ENCODE data around the gene FBXO28.

Gene FBXO28

DNA sequence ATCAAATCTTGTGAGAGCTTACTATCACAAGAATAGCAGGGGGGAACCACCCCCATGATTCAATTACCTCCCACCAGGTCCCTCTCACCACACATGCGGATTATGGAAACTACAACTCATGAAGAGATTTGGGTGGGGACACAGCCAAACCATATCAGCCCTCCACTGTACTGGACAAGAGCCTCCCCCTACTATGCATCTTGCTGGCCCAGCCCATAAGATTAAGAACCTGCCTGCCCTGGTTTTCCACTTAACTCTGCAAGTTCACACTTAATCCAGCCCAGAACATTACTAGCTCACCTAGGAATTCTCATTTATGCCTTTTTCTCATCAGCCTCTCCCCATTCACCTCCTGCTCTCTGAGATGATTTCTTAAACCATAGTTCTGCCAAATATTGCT, 18.0 kb upstream of the FBXO28 start:
- DNase-seq (ENCODE audit: low read depth), result no peak

- DNase-seq (ENCODE audit: low read depth), result no peak
Measured at GRCh38 chr1:224096773-224097172, 17.1 kb upstream of the FBXO28 start.

DNA sequence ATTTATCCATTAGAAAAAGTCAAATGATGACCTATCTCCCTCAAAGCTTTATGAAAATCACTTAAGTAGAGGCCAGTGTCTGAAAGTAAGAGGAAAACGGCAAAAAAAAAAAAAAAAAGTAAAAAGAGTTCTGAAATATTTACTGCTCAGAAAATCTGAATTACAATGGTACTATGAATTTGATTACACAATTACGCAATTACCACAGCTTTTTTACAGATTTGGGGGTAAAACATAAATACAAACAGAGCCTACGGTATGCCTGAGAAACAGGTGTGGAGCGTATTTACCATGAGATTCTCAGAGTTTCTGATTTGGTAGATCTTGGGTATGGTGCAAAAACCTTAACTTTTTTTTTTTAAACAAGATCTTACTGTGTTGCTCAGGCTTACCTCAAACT, 15.9 kb upstream of the FBXO28 start:
- no peak for DNase-seq (ENCODE audit: low read depth)

- peak; percentile 36 for DNase-seq (ENCODE audit: low read depth)
Measured at GRCh38 chr1:224106568-224107281, 7.2 kb upstream of the FBXO28 start.

- no peak for DNase-seq (ENCODE audit: low read depth)
Measured at GRCh38 chr1:224107282-224107625, 6.7 kb upstream of the FBXO28 start.

DNA sequence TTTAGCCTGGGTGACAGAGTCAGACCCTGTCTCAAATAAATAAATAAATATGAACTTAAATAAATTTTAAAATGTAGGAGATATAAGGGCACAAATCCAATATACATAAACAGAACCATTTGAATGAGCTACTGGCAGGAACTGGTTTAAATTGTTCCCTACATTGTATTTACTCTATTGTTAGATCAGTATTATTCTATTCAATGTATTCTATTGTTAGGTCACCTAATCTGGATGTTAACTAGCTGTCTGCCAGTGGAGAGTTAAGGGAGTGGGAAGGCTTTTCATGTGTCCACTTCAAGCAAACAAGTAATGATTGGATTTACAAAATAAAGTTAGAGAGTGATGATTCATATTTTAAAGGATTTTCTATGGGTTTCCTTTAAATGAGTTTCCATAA, 4.9 kb upstream of the FBXO28 start:
- no peak for DNase-seq (ENCODE audit: low read depth)

- DNase-seq (ENCODE audit: low read depth), result no peak
Measured at GRCh38 chr1:224109981-224110380, 3.9 kb upstream of the FBXO28 start.

GRCh38 chr1:224113005-224113404, 906 bp upstream of the FBXO28 start:
- DNase-seq (ENCODE audit: low read depth), result no peak

DNA sequence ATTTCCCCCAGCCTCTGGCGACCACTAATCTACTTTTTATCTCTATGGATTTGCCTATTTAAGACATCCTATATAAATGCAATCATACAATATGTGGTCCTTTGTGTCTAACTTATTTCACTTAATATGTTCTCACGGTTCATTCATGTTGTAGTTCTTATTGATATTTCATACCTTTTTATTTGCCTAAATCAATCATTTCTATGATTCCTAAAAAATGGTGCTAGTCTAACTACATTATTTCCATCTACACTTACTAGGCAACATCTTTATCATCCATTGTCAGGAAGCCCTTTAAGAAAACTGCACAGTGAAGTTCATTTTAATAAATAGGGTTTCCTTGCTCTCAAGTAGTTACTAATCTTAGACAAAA, 380 bp upstream of the FBXO28 start:
- DNase-seq (ENCODE audit: low read depth), result no peak

- DNase-seq (ENCODE audit: low read depth), result no peak
Measured at GRCh38 chr1:224114787-224115175, 870 bp downstream of the FBXO28 start.

DNA sequence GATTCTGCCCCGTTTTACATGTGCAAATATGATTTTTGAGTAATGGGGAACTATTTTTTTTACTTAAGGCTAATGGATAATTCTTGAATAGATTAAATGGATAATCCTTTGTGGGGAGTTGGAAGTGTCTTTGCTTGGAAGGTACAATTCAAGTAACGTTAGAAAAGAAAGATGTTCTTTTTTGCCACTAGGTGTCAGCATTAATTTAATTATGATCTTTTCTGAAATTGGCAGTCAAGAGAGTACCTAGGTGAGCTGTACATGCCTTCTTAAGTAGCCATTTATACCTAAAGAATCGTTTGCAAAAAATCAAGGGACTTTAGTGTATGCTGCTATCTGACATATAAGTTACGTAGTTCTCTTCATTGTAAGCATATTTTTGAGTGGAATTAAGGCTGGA, 2.2 kb downstream of the FBXO28 start:
- DNase-seq (ENCODE audit: low read depth), result peak; percentile 33

DNA sequence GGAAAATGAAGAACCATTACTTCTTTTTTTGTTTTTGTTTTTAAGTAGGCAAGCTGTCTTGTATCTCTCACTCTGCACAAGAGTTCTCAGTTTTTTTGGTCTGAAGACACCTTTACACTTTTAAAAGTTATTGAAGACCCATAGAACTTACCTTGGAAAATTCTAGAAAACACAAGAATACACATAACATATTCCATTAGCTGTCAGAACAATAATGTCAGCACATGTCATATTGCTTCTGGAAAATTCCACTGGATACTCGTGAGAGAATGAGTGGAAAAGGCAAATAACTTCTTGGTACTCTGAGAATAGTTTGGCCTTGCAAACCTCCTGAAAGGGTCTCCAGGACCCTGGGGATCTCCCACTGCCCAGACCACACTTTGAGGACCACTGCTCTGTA, 4.8 kb downstream of the FBXO28 start:
- no peak for DNase-seq (ENCODE audit: low read depth)

DNA sequence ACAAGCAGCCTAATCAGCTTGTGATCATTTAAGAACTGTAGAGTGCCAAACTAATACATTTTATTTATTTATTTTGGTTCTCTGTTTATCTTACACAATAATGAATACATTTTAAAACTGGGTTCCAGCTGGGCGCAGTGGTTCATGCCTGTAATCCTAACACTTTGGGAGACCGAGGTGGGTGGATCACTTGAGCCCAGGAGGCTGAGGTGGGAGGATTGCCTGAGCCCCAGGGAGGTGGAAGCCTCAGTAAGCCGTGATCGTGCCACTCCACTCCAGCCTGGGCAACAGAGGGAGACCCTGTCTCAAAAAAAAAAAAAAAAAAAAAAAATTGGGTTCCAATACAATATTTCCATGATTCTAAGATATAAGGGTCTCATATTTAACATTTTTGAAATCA, 9.2 kb downstream of the FBXO28 start:
- no peak for DNase-seq (ENCODE audit: low read depth)

DNA sequence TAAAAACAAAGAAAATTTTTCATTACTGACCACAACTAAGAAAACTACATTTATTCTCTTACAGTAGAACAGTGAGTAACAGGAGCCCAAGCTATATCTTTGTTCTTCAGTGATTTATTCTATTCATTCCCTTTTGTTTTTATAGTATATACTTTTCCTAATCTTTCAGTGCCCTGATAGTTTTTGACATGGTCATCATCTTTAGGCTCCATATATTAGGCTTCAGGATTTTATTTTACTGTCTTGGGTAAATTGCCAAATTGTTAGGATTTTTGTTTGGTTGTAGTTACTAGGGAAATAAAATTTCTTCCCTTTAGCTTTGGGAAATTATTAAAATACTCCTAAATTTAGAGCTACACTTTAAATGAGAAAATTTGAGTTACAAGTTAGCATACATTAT, 10.3 kb downstream of the FBXO28 start:
- DNase-seq (ENCODE audit: low read depth), result no peak

- peak; percentile 32 for DNase-seq (ENCODE audit: low read depth)
Measured at GRCh38 chr1:224127925-224128819, 14.3 kb downstream of the FBXO28 start.

DNA sequence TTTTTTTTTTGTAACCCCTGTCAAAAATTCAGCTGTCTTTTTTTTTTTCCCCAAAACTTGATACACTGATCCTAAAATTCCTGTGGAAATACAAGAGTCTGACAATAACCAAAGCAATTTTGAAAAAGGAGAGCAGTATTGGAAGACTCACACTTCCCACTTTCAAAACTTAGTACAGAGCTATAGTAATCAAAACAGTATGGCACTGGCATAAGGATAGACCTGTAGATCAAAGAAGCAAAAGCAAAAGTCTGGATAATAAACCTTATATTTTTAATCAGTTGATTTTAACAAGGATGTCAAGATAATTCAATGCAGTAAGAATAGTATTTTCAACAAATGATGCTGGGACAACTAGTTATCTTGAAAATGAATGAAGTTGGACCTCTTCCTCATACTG, 17.3 kb downstream of the FBXO28 start:
- no peak for DNase-seq (ENCODE audit: low read depth)

GRCh38 chr1:224132901-224133300, 19.0 kb downstream of the FBXO28 start:
- DNase-seq (ENCODE audit: low read depth), result no peak

GRCh38 chr1:224133741-224134299, 19.9 kb downstream of the FBXO28 start:
- no peak for DNase-seq (ENCODE audit: low read depth)

DNA sequence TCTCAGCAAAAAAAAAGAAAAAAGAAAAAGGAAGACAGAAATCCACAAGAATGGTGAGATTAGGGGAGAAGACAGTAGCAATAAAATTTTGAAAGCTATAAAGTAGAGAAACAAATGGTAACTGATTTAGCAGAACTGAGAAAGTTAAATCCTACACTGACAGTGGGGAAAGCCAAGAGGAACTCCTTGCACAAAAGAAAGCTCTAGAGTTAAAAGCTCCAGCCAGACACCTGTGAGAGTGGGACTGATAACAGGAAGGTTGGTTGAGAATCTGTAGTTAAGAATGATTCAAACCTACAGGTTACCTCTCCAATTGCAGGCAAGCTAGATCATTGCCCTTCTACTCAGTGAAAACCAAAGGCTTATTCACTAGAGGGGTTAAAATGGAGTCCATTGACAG, 23.6 kb downstream of the FBXO28 start:
- no peak for DNase-seq (ENCODE audit: low read depth)

- DNase-seq (ENCODE audit: low read depth), result no peak
Measured at GRCh38 chr1:224138198-224138597, 24.3 kb downstream of the FBXO28 start.

- no peak for DNase-seq (ENCODE audit: low read depth)
Measured at GRCh38 chr1:224141693-224142092, 27.8 kb downstream of the FBXO28 start.

DNA sequence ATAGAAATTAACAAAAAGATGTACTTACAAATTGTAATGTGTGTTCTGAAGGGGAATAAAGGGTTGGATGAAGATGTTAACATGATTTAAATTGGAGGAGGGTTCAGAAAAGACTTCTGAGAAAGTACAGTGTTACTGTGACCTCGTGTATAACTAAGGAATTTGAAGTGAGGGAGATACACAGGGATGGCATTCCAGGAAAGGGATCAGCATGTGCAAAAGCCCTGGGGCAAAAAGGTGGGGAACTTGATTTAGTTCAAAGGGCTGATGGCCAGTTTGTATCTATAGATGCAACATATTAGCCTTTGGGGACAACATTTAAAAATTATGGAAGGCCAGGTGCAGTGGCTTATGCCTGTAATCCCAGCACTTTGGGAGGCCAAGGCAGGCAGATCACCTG, 35.8 kb downstream of the FBXO28 start:
- no peak for DNase-seq (ENCODE audit: low read depth)

- DNase-seq (ENCODE audit: low read depth), result no peak
Measured at GRCh38 chr1:224151117-224151516, 37.2 kb downstream of the FBXO28 start.
